GM19035 (cell line): ENCODE measurements around the gene SH3GL3.

Source experiments
- ATAC-seq: cut with Tn5 transposase; IDR thresholded peaks from one replicate; pipeline ENCODE4 v1.9.1; 2021; ENCODE audit not compliant: unreplicated experiment

The SH3GL3 gene

DNA sequence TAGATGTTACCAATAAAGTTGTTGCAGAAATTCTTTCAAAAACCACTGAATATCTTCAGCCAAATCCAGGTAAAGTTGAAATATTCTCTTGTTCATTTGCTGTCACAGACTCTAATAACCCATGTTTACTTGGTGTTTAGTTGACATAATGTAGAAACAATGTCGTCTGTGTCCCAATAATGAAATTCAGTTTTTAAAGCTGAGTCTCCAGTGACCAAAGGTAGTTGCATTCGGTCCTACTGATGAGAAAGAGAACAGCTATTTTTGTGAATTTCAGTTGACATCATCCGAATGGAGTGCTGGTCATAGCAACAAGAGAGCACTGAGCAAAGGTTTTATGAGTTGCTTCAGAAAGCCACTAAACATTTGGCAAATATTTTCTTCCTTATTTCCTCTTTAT is 118.0 kb downstream of the SH3GL3 start:
- no peak for ATAC-seq

DNA sequence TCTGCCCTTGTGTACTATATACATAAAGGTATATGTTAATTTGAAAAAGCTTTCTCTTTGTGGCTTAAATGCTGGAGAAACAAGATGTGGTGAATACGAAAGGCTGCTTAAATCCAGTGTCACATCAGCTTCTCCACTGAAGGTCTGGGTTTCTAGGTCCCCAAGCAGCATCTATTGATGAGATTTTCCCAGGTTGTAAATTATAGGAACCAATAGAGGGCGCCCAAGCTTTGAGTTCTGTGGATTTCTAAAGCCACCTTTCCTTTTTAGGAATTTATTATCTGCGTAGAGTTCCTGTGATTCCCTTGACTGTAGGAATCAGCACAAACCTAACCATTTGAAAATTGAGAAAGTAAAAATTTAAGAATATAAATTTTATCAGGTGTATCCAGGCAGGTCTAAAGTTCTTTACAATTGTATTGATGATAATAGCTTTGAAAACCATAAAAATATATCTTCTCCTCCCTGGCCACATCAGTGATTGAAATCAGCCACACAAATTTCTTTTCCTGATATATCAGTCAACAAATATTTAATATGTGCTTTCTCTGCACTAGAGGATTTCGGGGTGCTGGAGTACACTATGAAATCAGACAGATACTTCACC is 118.5 kb downstream of the SH3GL3 start:
- ATAC-seq, result no peak

DNA sequence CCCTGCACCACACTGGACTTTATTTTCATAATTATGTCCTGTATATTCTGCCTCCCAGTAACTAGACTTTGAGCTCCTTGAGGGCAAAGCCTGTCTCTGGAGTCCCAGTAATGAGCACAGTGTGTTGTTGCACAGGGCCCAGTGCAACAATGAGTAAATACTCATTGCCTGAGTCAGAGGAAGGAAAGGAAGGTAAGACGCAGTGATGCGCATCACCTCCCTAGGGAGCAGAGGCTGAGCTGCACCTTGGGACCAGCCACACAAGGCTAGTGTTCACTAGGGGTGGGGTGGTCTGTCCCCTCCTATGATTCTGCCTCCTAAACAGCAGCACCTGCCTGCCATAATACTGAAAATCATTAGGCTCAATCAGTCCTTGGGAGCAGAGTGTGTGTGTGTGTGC is 120.2 kb downstream of the SH3GL3 start:
- ATAC-seq, result no peak

DNA sequence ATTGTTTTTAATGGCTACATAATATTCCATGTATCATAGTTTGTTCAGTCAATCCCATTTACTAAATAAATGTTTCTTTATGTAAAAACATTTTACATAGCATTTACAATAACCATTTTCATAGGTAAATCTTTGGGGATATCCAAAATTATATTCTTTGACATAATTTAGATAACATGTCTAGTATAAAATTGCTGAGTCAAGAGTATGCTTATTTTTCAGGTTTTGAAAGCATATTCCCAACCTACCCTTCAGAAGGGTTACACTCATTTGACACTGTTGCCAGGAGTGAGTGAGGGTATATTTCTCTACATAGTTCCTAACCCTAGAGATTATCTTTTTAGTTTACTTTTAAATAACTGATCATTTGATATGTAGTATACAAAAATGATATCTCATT is 122.2 kb downstream of the SH3GL3 start:
- no peak for ATAC-seq

DNA sequence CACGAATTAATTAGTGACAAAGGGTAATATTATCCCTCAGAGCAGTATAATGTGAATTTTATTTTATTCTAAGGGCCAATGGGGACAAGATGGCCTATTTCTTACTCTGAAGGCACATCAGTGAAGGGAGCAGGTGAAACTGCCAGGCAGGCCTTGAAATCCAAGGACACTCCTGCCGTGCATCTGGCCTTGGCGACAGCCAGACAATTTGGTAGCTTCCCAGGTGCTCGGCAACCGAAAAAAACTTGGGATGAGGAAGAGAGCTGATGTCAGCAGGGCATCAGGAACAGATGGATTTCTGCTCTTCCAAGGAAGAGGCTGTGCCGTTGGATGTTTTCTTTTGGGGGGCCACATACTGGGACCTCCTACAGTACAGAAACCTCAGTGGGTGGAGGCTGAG is 123.6 kb downstream of the SH3GL3 start:
- no peak for ATAC-seq

DNA sequence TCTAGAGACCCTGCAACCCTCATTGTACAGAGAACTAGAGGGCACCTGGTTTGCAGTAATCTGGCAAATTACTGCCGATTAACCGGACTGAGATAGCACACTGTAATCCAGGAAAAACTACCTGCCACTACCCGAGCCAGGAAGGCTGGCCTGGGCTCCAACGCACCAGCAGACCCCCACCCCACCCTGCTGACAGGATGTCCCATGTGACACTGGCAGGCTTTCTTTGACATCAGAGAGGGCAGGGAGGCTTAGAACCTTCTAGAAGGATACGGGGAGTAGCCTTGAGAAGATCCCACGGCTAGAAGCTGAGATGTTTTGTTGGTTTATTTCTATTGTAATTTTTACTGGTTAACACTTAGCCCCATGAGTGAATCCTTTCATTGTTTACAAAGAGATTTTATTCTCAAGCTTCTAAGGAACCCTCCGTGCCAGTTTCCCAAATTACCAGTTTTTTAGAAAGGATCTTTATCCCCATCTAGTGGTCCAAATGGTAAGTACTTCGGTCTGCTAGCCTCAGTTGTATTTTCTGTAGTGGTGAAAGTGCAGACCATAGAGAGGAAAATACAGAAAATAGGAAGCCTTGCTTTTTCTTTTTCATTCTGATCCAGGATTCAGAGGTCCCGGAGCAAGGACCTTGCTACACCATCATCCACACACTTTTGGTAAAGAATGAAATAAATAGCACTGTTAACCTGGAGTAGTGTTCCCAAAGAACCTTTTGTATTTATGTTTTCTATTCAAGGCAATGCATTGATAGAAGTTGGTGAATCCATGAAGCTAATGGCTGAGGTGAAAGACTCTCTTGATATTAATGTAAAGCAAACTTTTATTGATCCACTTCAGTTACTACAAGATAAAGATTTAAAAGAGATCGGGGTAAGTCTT is 124.9 kb downstream of the SH3GL3 start:
- no peak for ATAC-seq

DNA sequence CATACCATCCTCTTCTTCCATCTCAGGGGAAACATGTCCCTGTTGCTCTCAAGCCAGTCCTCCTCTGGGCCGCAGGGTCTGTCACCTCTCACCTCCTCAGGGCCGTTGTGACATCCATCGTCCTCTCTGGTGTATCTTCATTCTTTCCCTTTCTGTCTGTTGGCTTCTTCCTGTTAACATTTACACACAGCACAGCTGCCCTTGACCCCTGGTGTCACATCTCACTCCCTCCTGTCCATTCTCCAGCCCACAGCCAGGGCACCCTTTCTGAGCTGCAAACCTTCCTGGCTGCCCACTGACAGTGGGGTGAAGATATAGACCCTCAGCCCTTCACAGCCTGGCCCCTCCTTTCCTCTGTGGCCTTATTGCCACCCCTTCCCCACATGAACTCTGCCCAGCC is 127.2 kb downstream of the SH3GL3 start:
- ATAC-seq, result no peak

DNA sequence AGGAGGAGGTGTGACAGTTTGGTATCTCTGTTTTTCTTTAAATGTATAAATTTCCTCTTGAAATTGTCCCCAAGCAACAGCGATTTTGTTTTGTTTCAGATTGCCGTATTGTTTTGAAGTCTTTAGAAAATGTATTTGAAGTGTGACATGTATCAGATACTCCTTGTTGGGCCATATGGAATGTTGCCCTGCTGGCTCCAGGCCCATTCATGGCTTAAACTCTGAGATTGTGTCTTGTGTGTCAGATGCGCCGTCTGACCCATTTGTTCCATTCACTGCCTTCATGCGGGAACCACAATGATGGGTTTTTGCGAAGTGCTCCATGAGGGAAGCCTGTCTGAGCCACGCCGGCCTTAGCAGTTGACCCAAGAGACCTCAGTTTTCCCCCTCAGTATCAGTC is 131.6 kb downstream of the SH3GL3 start:
- no peak for ATAC-seq

DNA sequence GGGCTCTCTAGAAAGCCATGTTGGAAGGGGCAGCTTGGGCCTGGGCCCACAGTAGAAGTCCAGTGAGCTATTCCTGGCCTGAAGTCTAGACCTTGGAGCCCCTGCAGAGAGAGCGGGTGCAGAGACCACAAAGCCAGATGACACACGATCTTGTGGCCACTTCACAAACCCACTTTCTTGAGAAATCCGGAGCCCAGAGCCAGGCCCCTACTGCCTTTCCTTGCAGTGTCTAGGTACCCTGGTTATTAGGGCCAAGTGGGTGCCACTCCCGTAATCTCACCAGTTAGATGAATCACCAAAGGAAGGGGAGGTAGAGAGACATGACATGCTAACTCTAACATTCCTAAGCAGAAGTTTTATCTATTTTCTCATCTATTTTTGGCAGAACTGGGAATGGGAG is 134.2 kb downstream of the SH3GL3 start:
- ATAC-seq, result no peak

DNA sequence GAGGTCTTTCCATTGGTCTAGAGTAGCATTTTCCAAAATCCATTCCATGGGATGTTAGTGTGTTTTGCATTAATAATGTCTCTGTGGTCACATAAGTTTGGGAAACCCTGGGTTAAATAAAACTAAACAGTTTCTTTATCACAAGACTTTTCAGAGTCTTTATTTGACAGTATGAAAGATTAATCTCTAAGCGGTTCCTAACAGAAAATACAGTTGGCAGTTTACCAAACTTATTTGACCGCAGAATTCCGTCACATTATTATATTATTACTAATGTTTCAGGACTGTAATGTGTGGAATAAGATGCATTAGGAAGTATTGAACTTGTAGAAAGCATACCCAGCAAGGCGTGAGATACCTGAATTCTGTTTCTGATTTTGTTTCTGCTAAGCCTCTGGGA is 135.2 kb downstream of the SH3GL3 start:
- ATAC-seq, result no peak

DNA sequence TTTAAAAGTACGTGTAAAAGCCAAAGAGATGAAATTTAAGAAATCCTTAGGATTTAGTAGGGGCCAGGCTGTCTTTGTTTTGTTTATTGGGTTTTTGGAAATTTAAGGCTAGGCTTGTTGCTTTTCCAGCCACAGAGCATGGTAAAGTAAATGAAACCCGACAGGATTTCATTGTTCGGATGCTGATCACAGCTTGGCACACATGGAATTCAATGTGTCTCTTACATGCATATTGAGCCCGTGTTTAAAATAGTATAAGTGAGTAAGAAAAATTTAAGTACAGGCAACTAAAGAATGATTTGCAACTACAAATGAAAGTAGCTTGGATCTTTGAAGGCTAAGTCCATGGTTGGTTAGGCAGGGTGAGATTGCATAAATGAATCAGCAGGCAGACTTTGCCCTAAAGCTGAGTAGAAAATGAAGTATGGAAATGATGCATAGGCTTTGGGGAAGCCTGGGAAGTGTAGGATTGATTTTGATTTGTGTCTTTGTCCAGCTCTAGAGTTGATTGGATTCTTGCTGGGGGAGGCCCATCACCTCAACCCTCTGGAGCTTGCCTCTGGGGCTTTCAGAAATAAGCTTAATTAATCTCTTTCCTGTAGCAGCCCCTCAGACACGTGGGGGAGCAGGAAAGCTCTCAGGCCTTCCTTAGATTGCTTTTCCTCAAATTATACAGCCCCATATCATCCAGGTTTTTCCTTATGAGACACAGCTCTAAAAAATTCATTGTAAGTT is 138.6 kb downstream of the SH3GL3 start:
- ATAC-seq, result no peak

DNA sequence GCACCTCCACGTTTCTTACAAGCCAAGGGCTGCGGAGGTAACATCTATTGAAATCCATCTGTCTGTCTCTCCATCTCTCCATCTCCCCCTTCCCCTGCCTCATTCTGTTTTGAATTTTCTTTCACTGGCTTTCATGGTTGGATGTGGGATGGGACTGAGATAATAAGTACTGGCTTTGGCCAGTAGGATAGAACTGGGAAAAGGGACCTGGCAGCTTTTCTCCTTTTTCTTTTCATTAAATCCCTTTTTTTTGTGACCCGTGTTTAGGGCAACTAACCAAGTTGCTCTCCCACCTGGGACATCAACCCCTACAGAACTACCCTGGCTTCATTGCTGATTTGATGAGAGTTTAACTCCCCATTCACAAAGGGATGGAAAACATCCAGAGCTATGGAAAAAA is 139.9 kb downstream of the SH3GL3 start:
- ATAC-seq, result no peak

DNA sequence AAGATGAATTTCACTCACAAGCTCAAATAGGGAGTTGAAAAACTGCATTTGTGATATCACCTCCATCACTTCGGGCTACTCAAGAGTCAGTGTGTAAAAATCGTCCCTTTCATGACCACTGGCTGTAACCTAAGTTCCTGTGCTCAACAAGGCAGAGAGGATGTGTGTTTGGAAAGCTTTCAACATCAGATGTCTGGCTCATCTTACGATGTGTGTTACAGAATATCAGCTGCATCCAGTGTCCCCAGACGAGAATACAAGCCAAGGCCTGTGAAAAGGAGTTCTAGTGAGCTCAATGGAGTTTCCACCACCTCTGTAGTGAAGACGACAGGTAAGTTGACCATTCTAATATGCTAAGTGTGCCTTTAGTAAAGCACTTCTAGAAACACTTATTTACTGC is 141.3 kb downstream of the SH3GL3 start:
- no peak for ATAC-seq

DNA sequence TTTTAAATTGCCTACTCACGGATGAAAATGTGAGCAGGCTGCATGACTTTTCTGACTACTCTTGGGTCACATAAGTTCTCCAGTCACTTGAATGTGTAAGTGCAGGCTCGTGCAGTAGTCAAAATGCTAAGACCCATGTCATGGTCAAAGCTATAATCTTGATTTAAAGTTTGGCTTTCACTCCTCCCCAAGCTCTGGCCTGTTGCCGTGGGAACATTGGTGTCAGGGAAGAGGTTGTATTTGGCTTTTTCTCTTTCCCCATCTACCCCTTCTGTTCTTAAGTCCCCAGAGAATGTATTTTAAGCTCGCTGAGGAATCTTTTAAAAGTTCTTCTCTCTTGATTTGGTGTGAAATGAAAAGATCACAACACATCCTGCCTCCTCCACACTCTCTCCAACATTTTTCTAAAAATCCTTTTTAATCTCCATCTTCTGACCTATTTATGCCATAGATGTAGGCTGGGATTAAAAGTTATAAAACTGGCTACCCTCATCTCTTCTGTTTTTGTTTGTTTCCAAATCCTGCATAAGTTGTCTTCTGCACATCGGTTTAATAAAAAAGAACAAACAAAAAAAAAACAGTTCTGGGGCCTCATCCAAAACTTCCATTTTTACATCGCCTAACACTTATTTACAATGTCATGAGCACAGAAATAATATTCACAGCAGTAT is 145.4 kb downstream of the SH3GL3 start:
- ATAC-seq, result no peak

DNA sequence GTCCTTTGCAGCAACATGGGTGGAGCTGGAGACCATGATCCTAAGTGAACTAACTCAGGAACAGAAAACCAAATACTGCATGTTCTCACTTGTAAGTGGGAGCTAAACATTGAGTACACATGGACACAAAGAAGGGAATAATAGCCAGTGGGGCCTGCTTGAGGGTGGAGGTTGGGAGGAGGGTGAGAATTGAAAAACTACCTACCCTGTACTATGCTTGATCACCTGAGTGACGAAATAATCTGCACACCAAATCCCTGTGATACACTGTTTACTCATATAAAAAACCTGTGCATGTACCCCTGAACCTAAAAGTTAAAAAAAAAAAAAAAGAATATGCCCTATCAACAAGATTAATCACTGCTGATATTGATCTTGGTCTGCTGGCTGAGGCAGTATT is 148.1 kb downstream of the SH3GL3 start:
- no peak for ATAC-seq

DNA sequence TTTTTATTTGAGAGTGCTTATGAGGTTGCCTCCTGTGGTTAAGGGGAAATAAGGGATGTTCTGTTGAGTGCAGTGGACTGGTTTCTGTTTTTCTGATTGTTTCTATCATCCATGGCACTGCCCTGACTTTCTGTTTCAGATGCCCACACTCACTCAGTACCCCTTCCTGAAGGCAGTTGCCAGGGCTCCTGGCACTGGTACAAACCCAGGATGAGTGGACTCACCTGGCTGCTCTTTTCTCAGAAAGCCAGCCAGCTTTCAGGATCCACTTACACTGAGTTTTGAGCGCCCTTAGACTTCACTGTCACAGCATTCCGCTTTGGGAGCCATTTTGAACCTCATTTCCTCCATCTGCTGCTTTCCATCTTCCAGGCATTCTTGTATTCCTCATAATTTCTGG is 150.9 kb downstream of the SH3GL3 start:
- no peak for ATAC-seq

DNA sequence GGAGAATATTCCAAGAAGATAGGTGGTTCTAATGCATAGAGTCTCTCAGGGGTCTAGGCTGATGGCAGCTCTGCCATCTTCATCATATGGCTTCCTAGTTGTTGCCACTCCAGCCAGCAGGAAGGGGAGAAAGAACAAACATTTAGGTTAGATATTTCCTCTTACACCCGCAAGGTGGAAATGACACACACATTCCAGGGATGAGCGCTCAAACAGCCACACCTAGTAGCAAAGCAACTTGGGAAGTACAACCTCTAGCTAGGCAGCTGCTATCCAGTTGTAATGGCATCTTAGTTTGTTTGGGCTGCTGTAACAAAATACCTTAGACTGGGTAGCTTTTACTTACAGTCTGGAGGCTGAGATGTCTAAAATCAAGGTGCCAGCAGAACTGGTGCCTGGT is 154.9 kb downstream of the SH3GL3 start:
- ATAC-seq, result no peak

DNA sequence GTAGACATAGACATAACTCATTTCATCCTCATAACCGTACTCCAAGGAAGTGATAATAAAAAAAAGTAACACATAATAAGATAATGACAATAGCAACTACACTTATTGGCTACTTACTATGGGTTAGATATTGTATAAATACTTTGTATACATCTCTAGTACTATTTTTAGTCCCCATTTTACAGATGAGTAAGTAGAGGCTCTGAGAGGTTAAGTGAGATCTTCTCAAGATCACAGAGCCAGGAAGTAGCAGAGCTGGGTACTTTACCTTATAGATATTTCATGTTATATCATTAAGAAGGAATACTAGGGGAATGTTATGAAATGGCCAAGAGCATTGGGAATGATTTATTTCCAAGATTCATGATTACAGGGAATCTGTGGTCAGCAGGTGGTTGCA is 157.4 kb downstream of the SH3GL3 start:
- ATAC-seq, result no peak

DNA sequence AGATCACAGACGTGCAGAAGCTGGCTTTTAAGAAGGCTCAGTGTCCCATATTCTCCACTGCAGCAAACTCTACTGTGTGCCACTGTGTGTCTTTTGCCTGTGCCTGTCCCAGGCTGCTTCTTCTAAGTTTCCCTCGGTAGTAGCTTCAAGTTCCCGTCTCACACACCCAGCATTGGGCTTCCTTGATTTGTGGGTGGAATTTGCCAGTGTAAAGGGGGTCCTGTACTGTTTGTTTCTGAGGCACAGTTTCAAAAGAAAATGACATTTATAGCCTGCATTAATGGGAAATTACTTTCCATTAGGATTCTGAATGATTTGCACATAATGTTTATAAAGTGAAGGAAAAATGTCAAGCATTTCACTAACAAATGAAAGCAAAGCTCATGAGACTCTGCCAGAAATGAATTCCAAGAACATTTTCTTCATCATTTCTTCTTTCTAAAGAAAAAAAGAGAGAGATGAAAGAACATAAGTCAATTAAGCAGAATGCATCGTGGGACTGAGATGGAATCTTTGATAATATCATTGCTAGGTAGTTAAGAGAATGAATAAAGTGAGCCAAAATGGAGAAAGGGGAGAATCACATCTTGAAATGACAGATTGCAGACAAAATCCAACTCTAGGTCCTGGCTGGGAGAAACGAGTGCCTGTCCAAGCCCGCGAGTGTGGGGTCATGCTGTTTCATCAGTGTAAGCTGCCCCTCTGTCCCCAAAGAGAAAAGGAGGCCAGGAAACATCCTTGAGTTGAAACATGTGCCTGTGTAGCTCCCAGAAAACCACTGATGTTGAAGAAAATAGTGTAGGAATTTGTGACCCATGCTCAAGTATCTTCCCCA is 158.2 kb downstream of the SH3GL3 start:
- no peak for ATAC-seq

DNA sequence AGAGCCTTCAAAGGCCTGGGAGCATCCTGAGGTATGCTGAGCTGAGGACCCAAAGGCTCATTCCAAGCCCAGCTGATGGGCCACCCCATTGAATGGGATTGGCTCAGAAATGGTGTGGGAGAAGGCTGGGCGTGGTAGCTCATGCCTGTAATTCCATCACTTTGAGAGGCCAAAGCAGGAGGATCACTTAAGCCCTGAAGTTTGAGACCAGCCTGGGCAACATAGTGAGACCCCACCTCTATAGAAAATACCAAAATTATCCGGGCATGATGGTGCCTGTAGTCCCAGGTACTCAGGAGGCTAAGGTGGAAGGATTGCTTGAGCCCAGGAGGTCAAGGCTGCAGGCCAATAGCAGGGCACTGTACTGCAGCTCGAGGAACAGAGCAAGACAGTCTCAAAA is 163.0 kb downstream of the SH3GL3 start:
- ATAC-seq, result no peak
